PC-9 (cell line): ENCODE data around the gene PFKM. TPM values are rescaled to one million over a fixed set of nuclear protein-coding genes. Genes with fewer than 3 reads are reported as not detected.

ENCODE experiments used
- BruUV-seq: library from RNA; stranded (reverse); fragments of 400-500 nt; replicated peaks from 2 replicates; lab custom pipeline; 2021; lab: Mats Ljungman, UMichigan
- CTCF ChIA-PET: fragments of 300-600 bp; sonication (Branson Sonifier 250); formaldehyde crosslinking; loops from one replicate; lab custom pipeline; 2022; ENCODE audit warnings: antibody characterized with exemption; lab: Charles Lee
- POLR2A ChIA-PET: fragments of 300-600 bp; sonication (Branson Sonifier 250); formaldehyde crosslinking; loops from one replicate; lab custom pipeline; 2022; ENCODE audit warnings: antibody characterized with exemption; ENCODE audit not compliant: unreplicated experiment; lab: Charles Lee
- DNase-seq, 2 experiments: peaks; one replicate each; pipeline versions ENCODE4 v3.0.0 to v3.0.0-alpha.2; 2015 to 2022; ENCODE audit warnings: mixed read lengths in 1 of 2
- H2AFZ ChIP-seq: fragments of 200-600 bp; sonication (generic); 2 replicates; pipeline ENCODE4 v1.8.1; 2017; ENCODE audit warnings: antibody characterized with exemption
- H3F3A ChIP-seq: fragments of 200-600 bp; sonication (generic); 2 replicates; pipeline ENCODE4 v1.8.1; 2017; ENCODE audit warnings: antibody characterized with exemption, mild to moderate bottlenecking, low read depth; ENCODE audit not compliant: insufficient read depth
- H3K27ac ChIP-seq: fragments of 200-600 bp; sonication (generic); 2 replicates; pipeline ENCODE4 v1.6.1; 2016; ENCODE audit warnings: mixed run types
- H3K27me3 ChIP-seq: fragments of 200-600 bp; sonication (generic); 2 replicates; pipeline ENCODE4 v1.6.1; 2016; ENCODE audit warnings: low read depth, mixed run types; ENCODE audit not compliant: insufficient read depth
- H3K36me3 ChIP-seq: fragments of 200-600 bp; sonication (generic); 2 replicates; pipeline ENCODE4 v1.6.1; 2016; ENCODE audit warnings: low read depth, mixed run types
- H3K4me1 ChIP-seq: fragments of 200-600 bp; sonication (generic); replicated peaks from 2 replicates; pipeline ENCODE4 v1.6.1; 2016; ENCODE audit warnings: mixed run types; ENCODE audit not compliant: insufficient read depth
- H3K4me2 ChIP-seq: fragments of 200-600 bp; sonication (generic); 2 replicates; pipeline ENCODE4 v1.6.1; 2017; ENCODE audit warnings: mixed run types
- H3K4me3 ChIP-seq: fragments of 200-600 bp; sonication (generic); 2 replicates; pipeline ENCODE4 v1.6.1; 2016; ENCODE audit warnings: mixed run types
- H3K79me2 ChIP-seq: fragments of 200-600 bp; sonication (generic); 2 replicates; pipeline ENCODE4 v1.6.1; 2017; ENCODE audit warnings: low read depth, mixed run types
- H3K9me2 ChIP-seq: fragments of 200-600 bp; sonication (generic); 2 replicates; pipeline ENCODE4 v1.8.1; 2017; ENCODE audit warnings: mild to moderate bottlenecking; ENCODE audit not compliant: insufficient read depth
- H3K9me3 ChIP-seq: fragments of 200-600 bp; sonication (generic); 2 replicates; pipeline ENCODE4 v1.8.1; 2016; ENCODE audit warnings: low read depth; ENCODE audit not compliant: insufficient read depth
- H4K20me1 ChIP-seq: fragments of 200-600 bp; sonication (generic); 2 replicates; pipeline ENCODE4 v1.8.1; 2017; ENCODE audit not compliant: insufficient read depth
- CTCF ChIP-seq: fragments of 200-600 bp; sonication (generic); conservative IDR thresholded peaks from 2 replicates; pipeline ENCODE4 v1.6.1; 2017; ENCODE audit warnings: mixed run types, antibody characterized with exemption, mild to moderate bottlenecking, moderate library complexity
- EZH2 ChIP-seq: fragments of 200-600 bp; sonication (generic); IDR thresholded peaks from 2 replicates; pipeline ENCODE4 v1.8.0; 2017; ENCODE audit warnings: antibody characterized with exemption, low read depth
- intact Hi-C: fragments of 100-400 bp; cut with micrococcal nuclease; formaldehyde crosslinking; loops from one replicate; pipeline ENCODE4 v1.10.0; 2022; ENCODE audit not compliant: unreplicated experiment
- total RNA-seq: library from RNA; stranded (reverse); gene quantifications from 2 replicates; pipeline ENCODE4 v1.2.3, GENCODE V29; 2021

Gene PFKM
- total RNA-seq, 1 experiment from 2014 or later, result 63.2 TPM

DNA sequence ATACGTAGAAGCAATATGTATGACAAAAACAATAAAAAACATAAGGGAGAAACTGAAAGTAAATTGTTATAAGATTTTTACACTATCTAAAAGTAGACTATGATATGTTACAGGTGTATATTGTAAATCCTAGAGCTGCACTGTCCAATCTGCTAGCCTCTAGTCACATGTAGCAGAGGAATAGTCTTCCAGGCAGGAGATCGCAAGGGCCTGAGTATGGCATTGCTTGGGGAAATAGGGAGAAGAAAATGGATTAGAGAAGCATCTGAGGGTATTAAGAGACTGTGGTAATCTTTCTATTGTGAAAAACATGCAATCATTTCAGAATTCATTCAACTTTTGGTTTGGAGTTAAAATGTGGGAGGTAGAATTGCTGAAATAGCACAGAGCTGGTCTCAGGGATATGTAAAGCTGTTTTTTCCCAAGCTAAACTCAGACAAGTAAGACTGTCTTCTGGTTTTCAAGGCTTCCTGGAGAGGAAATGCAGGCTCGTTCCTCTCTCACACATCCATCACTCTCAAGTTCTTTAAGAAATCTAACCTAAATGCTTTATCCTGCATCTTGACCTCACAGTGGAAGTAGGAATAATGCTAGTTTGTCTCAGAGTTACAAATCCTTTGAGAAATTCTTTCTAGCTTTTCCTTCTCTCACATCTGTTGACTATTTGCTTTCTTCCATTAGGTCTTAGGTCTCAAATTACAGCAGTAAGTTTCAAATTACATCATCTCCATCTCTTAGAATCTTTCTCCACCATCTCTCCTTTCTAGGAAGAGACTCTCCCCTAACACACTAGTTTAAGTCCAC, 56.7 kb downstream of the PFKM start:
- BruUV-seq, result no TSS peak
- peak overlapping the region; percentile 57 for H3K4me2 ChIP-seq
- H3K79me2 ChIP-seq, result no peaks in the 10 kb centered on the region
- no peaks in the 10 kb centered on the region for H3K9me2 ChIP-seq
- peaks cover 16% of the 10 kb centered on the region for H3K27me3 ChIP-seq
- DNase-seq, result no peak
- no peak overlapping the region for H3K27ac ChIP-seq
- ChIA-PET POLR2A (interaction anchor here (0.7 kb wide), 2 partner anchors 10 to 614 kb away, joined by 5 to 12 read pairs; no protein-coding TSS in a partner anchor), CTCF (no interaction called here)
- no peak overlapping the region for H3K4me3 ChIP-seq
- peaks cover 8% of the 10 kb centered on the region for H3K4me1 ChIP-seq
- 0 out of 2 replicates have a peak overlapping the region, but pooled peaks have one; percentile 30 for H2AFZ ChIP-seq
- H3F3A ChIP-seq, result no peaks in the 10 kb centered on the region
- H3K9me3 ChIP-seq, result no peaks in the 10 kb centered on the region
- no peaks in the 10 kb centered on the region for H4K20me1 ChIP-seq
- intact Hi-C loops, result no loop called here
- no peaks in the 10 kb centered on the region for H3K36me3 ChIP-seq
- TF ChIP-seq EZH2 (no peak), CTCF (no peak)

DNA sequence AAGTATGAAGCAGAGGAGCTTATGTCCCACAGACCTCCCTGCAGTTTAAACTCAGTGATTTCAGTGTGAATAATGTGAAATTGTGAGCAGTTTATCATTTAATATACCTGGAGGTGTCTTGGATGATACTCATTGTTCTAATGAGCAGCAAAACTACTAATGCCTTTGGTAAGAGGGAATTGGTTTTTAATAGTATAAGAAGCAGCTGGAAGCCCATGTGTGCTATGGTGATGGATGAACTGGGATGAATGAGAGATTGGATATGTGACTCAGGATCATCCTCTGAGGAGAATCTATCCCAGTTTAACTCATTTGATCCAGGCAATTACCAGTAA, 57.2 kb downstream of the PFKM start:
- intact Hi-C loops, result no loop called here
- ChIA-PET CTCF (no interaction called here), POLR2A (interaction anchor here (0.7 kb wide), 1 partner anchor 613 kb away, joined by 12 read pairs; no protein-coding TSS in a partner anchor)
- Histone ChIP-seq H3K36me3 (no peaks in the 10 kb centered on the region), H3K27ac (no peak overlapping the region), H3K4me1 (peaks cover 8% of the 10 kb centered on the region), H3F3A (no peaks in the 10 kb centered on the region), H2AFZ (0 out of 2 replicates have a peak overlapping the region, but pooled peaks have one; percentile 30), H3K27me3 (peaks cover 16% of the 10 kb centered on the region), H4K20me1 (no peaks in the 10 kb centered on the region), H3K79me2 (no peaks in the 10 kb centered on the region), H3K9me2 (no peaks in the 10 kb centered on the region), H3K4me3 (no peak overlapping the region), H3K4me2 (peak overlapping the region; percentile 57), H3K9me3 (no peaks in the 10 kb centered on the region)
- DNase-seq, result no peak
- no TSS peak for BruUV-seq
- TF ChIP-seq CTCF, result no peak

DNA sequence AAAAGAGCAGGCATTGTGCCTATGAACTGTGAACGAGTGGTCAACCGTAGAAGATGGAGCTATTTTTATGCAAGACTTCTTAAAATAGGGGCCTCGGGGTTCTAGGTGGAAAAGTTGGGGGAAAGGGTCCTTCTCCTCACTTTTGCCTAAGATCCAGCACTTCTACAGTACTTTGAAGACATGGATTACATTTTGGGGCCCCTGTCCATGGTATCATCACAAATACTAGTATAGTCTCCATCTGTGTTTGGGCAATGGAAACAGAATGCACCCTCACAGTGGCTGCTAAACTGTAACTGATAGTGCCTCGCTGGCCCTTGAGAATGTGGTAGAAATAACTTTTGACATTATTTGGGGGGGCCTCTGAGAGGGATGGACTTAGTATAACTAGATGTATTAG, 58.8 kb downstream of the PFKM start:
- no TSS peak for BruUV-seq
- TF ChIP-seq EZH2 (no peak), CTCF (no peak)
- Histone ChIP-seq H3K79me2 (no peaks in the 10 kb centered on the region), H2AFZ (no peak overlapping the region), H3K9me3 (no peaks in the 10 kb centered on the region), H3K9me2 (no peaks in the 10 kb centered on the region), H3K27me3 (peaks cover 21% of the 10 kb centered on the region), H3K4me3 (no peak overlapping the region), H3K27ac (no peak overlapping the region), H3K4me2 (no peak overlapping the region), H3F3A (no peaks in the 10 kb centered on the region), H3K4me1 (peaks cover 8% of the 10 kb centered on the region), H4K20me1 (no peaks in the 10 kb centered on the region), H3K36me3 (no peaks in the 10 kb centered on the region)
- DNase-seq, result no peak
- intact Hi-C loops, result no loop called here
- CTCF ChIA-PET, result no interaction called here
- POLR2A ChIA-PET, result no interaction called here
